Smooth muscle cell (in vitro differentiated cells): ENCODE data around the gene GAA. TPM values are rescaled to one million over a fixed set of nuclear protein-coding genes. Genes with fewer than 3 reads are reported as not detected.

Experiments
- DNase-seq: peaks from one replicate; lab custom pipeline; 2025; ENCODE audit not compliant: unreplicated experiment; lab: John Stamatoyannopoulos, UW
- H2AFZ ChIP-seq: fragments of 200-600 bp; sonication (generic); 2 replicates; pipeline ENCODE4 v1.6.0; 2016; ENCODE audit warnings: antibody characterized with exemption, low read depth, mild to moderate bottlenecking
- H3F3A ChIP-seq: fragments of 200-600 bp; sonication (generic); 2 replicates; pipeline ENCODE4 v1.6.0; 2017; ENCODE audit warnings: antibody characterized with exemption, low read depth
- H3K27ac ChIP-seq: fragments of 200-600 bp; sonication (generic); 2 replicates; pipeline ENCODE4 v1.5.1; 2016; ENCODE audit warnings: low read depth, mild to moderate bottlenecking
- H3K27me3 ChIP-seq: fragments of 200-600 bp; sonication (generic); 2 replicates; pipeline ENCODE4 v1.6.1; 2016; ENCODE audit warnings: low read depth, mild to moderate bottlenecking
- H3K36me3 ChIP-seq: fragments of 200-600 bp; sonication (generic); 2 replicates; pipeline ENCODE4 v1.5.1; 2016; ENCODE audit warnings: low read depth
- H3K4me1 ChIP-seq: fragments of 200-600 bp; sonication (generic); 2 replicates; pipeline ENCODE4 v1.5.1; 2016; ENCODE audit warnings: low read depth
- H3K4me2 ChIP-seq: fragments of 200-600 bp; sonication (generic); 2 replicates; pipeline ENCODE4 v1.6.0; 2016; ENCODE audit warnings: mild to moderate bottlenecking
- H3K4me3 ChIP-seq: fragments of 200-600 bp; sonication (generic); 2 replicates; pipeline ENCODE4 v1.5.1; 2016; ENCODE audit warnings: mild to moderate bottlenecking
- H3K79me2 ChIP-seq: fragments of 200-600 bp; sonication (generic); 2 replicates; pipeline ENCODE4 v1.6.0; 2016; ENCODE audit warnings: low read depth, mild to moderate bottlenecking
- H3K9ac ChIP-seq: fragments of 200-600 bp; sonication (generic); 2 replicates; pipeline ENCODE4 v1.6.0; 2016; ENCODE audit warnings: low read depth
- H3K9me3 ChIP-seq: fragments of 200-600 bp; sonication (generic); replicated peaks from 2 replicates; pipeline ENCODE4 v1.5.1; 2016; ENCODE audit warnings: low read depth
- H4K20me1 ChIP-seq: fragments of 200-600 bp; sonication (generic); 2 replicates; pipeline ENCODE4 v1.6.0; 2016; ENCODE audit warnings: low read depth
- CTCF ChIP-seq: fragments of 200-600 bp; sonication (generic); IDR thresholded peaks from 2 replicates; pipeline ENCODE4 v1.5.1; 2017; ENCODE audit warnings: borderline replicate concordance, mild to moderate bottlenecking, antibody characterized with exemption; ENCODE audit not compliant: insufficient read depth, poor library complexity, severe bottlenecking
- WGBS: methylation state at CpG from one replicate; pipeline ENCODE4 v1.1.7; 2016; ENCODE audit warnings: low lambda C conversion rate; 5-methylcytosine and 5-hydroxymethylcytosine counted together
- polyA plus RNA-seq: library from polyadenylated mRNA; unstranded; fragments of >200 nt; fragmentation: Nextera tagmentation; extraction: Ambion mirVana; gene quantifications from 2 replicates; pipeline ENCODE4 v1.2.1, GENCODE V29; 2016
- total RNA-seq: library from RNA; depleted of rRNA; stranded (reverse); fragments of >200 nt; gene quantifications from 2 replicates; pipeline ENCODE4 v1.2.3, GENCODE V29; 2014

Gene GAA
- total and polyA plus RNA-seq, 2 experiments from 2014 or later = 36.6 to 53.6 TPM

GRCh38 chr17:80110927-80111701, 9.7 kb downstream of the GAA start:
- Histone ChIP-seq H3K9ac (no peak overlapping the region), H3K79me2 (no peaks in the 10 kb centered on the region), H3K4me1 (no peaks in the 10 kb centered on the region), H3K36me3 (no peaks in the 10 kb centered on the region), H2AFZ (no peak overlapping the region), H3F3A (no peaks in the 10 kb centered on the region), H4K20me1 (no peaks in the 10 kb centered on the region), H3K27ac (no peak overlapping the region), H3K9me3 (no peaks in the 10 kb centered on the region), H3K4me3 (no peak overlapping the region), H3K27me3 (no peaks in the 10 kb centered on the region), H3K4me2 (no peak overlapping the region)
- 91% methylated on average over 17 of the region's 21 CpGs for WGBS
- no peak for TF ChIP-seq CTCF
- no peak for DNase-seq

GRCh38 chr17:80111702-80112470, 10.5 kb downstream of the GAA start:
- Histone ChIP-seq H3K79me2 (no peaks in the 10 kb centered on the region), H3K4me3 (no peak overlapping the region), H3K4me2 (no peak overlapping the region), H3K27me3 (no peaks in the 10 kb centered on the region), H2AFZ (no peak overlapping the region), H3K4me1 (no peaks in the 10 kb centered on the region), H3K36me3 (no peaks in the 10 kb centered on the region), H3K9me3 (no peaks in the 10 kb centered on the region), H3K27ac (no peak overlapping the region), H3F3A (no peaks in the 10 kb centered on the region), H3K9ac (no peak overlapping the region), H4K20me1 (no peaks in the 10 kb centered on the region)
- 91% methylated on average over 23 of the region's 26 CpGs for WGBS
- DNase-seq = no peak
- TF ChIP-seq CTCF = no peak

- H3K36me3 ChIP-seq = no peaks in the 10 kb centered on the region
- 94% methylated on average over 24 of the region's 24 CpGs for WGBS
These were observed 11.2 kb downstream of the GAA start for GRCh38 chr17:80112471-80113032.

More at GRCh38 chr17:80112471-80113032, 11.2 kb downstream of the GAA start:
- no peaks in the 10 kb centered on the region for H3K4me1 ChIP-seq
- H4K20me1 ChIP-seq = no peaks in the 10 kb centered on the region
- H3K79me2 ChIP-seq = no peaks in the 10 kb centered on the region
- no peaks in the 10 kb centered on the region for H3K9me3 ChIP-seq
- H3F3A ChIP-seq = no peaks in the 10 kb centered on the region
- no peak overlapping the region for H3K4me2 ChIP-seq
- TF ChIP-seq CTCF = no peak
- H3K4me3 ChIP-seq = no peak overlapping the region
- H3K27ac ChIP-seq = no peak overlapping the region
- H3K27me3 ChIP-seq = no peaks in the 10 kb centered on the region
- H3K9ac ChIP-seq = no peak overlapping the region
- no peak for DNase-seq
- no peak overlapping the region for H2AFZ ChIP-seq
